Left forelimb (tissue), 1 donor: ENCODE results near the gene RPL12.
A peak's percentile ranks its signal among the peaks of the same experiment; 100 is the strongest.

Source experiments
- DNase-seq: peaks from one replicate; pipeline ENCODE4 v3.0.0-alpha.2; 2018; ENCODE audit warnings: low spot score

RPL12 gene

GRCh38 chr9:127450830-127451607 lies at the start of gene RPL12, which contains the start of gene LRSAM1:
TSS of gene RPL12 (minus strand) at chr9:127451406. CDS start at chr9:127451317, 89 bp downstream.
TSS of gene LRSAM1 (plus strand) at chr9:127451510. CDS start at chr9:127454528, 3,018 bp downstream.
- peak; percentile 99 for DNase-seq

DNA sequence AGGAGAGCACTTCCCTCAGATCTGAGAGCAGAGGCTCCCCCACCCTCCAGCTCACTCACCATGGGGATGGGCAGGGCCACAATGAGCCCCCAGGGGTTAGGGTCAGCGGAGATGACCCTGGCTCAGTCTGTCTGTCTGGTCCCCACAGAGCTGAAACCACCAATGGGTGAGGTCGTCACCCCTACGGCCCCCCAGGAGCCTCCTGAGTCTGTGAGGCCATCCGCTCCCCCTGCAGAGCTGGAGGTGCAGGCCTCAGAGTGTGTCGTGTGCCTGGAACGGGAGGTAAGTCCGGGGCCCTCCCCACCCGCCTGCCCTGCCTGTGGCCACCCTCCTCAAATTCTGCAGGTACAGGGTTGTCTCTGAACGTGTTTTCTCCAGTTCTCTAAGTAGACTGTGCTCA lies 49.7 kb upstream of the RPL12 start:
- DNase-seq, result no peak

GRCh38 chr9:127500399-127500798 lies 49.2 kb upstream of the RPL12 start:
- DNase-seq, result no peak

- no peak for DNase-seq
These were observed 47.1 kb upstream of the RPL12 start for GRCh38 chr9:127498298-127498697.

DNA sequence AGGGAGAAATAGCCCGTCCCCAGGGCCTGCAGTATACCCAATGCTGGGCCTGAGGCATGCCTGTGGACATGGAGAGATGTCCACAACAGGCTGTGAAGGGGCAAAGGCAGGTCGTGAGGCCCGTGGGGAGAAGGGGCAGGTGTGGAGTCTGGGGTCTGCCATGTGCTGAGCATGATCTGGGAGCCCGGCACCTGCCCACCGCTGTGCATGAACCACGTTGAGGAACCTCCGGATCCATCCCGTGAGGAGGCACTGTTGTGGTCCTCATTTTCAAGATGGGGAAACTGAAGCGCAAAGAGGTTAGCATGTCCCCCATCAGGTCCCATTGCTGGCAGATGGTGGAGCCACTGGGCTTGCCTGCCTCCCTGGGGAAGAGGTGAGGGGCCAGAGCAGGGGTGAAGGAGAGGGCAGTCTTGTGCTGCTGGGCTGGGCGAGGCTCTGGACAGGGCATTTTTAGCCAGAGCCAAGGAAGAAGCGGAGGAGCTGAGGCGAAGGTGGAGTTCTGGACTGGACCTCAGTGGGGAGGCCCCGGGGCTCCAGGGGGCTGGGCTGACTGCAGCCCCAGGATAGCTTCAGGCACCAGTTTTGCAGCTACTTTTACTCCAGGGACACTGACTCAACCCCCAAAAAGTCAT lies 46.6 kb upstream of the RPL12 start:
- DNase-seq, result no peak

DNA sequence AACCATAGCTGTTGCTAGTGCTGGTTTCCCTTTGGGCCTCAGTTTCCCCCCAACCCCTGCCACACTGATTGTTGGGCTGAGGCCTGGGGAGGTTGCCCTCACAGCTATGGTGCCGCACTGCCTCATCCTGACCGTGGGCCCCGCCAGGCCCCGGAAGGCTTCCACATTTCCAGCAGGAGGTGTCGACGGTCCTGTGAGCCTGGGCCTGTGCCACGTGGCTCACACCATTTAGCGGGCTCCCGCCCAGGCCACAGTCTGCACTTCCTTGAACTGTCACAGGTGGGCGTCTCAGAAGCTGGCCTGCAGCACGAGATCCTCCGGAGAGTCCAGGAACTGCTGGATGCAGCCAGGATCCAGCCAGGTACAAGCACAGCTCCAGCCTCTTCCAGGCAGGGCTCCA lies 45.8 kb upstream of the RPL12 start:
- no peak for DNase-seq

- no peak for DNase-seq
These were observed 44.8 kb upstream of the RPL12 start for GRCh38 chr9:127495884-127496555.

DNA sequence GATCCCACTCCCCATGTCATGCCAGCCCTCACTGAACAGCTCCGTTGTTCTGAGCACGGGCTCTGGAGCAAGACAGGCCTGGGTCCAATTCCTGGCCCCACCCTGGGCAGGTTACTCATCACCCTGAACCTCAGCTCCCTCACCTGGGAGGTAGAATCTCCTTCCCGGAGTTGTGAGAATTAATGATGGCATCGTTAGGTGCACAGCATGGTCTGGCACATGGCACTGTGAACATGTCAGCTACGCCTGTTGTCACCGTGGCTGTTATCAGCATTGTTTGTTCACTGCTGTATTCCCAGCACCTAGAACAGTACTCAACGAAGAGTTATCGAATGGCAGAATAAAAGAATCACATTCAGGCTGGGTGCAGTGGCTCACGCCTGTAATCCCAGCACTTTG lies 43.1 kb upstream of the RPL12 start:
- no peak for DNase-seq

DNA sequence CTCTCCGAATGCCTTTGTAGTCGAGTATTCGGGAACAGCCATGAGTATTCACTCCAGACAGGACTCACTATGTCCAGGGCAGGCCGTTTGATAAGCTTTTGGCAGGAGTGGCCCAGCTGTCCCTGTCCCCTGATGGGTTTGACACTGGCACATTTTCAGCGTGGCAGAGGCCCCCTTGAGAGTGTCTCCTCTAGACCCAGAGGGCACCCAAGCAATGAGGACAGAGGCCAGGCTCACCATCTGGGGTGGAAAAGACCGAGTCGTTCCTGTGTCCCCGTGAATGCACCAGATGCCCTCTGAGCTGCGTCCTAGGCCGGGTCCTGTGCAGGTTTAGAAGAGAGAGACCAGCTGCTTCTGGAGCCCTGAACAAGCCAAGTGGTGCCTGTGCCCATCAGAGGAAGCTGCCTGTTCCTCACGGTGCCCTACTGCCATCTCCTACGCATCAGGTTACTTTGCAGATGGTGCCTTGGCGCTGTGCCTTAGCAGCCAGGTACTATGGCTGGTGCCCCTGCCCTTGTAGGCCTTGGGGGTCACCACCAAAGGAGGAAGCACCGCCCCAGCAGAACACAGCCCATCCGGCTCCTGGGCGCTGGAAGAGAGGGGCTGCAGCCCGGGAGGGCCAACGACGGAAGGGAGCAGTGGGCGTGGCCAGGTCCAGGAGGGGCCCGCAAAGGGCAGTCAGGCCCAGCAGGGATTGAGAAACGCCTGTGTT lies 42.5 kb upstream of the RPL12 start:
- no peak for DNase-seq

- no peak for DNase-seq
These were observed 41.4 kb upstream of the RPL12 start for GRCh38 chr9:127492616-127493015.

GRCh38 chr9:127491516-127491915 lies 40.3 kb upstream of the RPL12 start:
- no peak for DNase-seq

DNA sequence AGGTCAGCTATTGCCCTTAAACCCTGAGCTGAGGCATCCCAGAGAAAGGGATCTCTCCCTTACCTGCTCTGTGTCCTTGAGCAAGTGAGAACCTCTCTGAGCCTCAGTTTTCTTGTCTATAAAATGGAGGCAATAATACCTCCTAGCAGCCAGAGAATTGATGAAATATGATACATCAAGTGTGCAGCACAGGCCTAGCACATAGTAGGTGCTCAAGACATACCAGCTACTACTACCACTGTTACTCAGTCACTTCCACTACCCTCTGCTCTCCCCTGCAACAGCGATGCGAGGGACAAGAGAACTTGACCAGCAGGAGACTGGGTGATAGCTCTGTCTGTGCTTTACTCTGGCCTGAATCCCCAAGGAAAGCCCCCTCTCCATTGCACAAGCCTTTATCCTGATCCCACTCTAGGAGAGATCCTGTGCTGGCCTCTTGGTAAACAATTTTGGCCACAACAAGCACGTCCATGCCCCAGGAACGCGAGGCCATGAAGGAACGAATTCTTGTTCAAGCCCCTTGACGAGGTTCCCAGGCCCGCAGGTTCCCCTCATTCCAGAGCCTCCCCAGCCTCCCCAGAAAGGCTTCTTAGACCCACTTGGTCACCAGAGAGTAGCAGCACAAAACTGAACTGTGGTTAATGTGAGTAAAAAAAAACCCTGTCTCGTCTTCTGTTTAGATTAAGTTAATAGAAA lies 39.5 kb upstream of the RPL12 start:
- no peak for DNase-seq

DNA sequence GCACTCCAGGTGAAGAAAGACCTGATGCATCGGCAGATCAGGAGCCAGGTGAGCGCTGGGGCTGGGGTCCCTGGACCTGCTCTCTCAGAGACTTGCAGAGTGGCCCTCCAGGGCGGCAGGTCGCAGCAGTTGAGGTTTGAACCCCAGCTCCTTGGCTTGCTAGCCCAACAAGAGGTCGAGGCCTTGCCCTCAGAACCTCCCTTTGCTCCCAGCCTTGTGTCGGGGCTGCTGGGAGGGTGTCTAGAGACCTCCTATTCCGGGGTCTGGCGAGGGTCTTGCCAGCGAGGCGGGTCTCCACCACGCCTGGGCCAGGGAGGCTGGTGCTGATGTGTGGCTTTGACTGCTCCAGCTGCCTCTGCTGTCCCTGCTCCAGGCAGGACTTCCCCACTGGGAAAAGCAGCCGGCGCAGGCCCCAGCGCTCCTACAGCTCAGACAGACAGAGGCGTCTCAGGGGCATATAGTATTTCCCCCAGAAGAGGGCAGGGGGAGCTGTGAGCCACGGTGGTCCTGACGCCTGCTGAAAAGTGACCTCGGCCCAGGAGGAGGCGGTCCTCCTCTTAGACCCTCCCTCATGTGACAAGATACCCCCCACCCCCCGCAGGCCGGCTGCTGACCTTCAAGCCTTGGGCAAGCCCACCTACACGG lies 38.4 kb upstream of the RPL12 start:
- DNase-seq, result no peak

DNA sequence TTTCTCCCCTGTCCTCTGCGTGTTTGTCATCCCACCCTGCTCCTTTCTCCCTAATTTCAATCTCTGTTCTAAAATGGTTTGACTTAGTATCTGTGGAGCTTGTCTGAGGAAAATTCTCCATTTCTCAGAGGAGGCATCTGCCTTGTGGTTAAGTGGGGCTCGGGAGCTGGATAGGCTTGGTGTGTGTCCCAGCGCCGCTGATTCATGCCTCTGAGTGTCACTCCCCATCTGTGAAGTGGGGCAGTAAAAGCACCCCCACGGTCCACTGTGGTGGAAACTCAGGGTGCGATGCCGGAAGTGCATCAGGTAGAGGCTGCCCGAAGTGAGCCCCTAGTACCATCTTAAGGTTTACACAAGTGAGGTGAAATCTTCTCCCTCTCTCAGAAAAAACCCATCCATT lies 37.7 kb upstream of the RPL12 start:
- no peak for DNase-seq

DNA sequence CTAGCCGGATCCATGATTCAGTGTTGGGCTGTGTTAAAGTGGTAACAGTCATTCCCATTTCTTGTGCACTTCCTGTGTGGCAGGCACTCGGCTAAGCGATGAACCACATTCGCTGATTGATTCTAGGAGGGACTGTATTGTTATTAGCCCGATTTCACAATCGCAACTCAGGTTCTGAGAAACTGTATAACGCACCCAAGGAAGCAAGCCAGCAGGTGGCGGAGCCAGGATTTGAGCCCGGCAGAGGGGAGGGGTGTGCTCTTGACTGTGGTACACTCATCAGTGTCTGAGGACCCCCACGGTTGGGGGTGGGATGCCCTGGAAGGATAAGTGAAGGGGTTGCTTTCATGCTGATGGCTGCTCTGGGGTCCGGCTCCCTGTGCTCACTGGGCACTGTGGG lies 34.8 kb upstream of the RPL12 start:
- no peak for DNase-seq

DNA sequence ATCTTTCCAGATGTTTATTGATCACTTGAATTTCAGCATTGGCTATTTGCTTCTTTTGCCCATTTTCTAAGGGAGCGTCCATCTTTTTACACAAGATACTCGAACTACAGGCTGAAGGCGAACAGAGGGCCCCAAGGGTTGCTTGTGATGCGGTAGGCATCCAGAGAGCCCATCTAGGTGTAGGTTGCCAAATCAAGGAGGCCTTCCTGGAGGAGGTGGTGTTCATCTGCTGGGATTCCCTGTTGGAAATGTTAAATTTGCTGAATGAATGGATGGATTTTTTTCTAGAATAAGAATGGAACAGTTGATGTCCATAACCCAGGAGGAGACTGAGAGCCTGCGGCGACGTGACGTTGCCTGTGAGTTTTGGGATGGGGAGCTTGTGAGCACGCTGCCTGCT lies 31.5 kb upstream of the RPL12 start:
- no peak for DNase-seq

GRCh38 chr9:127479507-127480081 lies 28.4 kb upstream of the RPL12 start:
- no peak for DNase-seq

DNA sequence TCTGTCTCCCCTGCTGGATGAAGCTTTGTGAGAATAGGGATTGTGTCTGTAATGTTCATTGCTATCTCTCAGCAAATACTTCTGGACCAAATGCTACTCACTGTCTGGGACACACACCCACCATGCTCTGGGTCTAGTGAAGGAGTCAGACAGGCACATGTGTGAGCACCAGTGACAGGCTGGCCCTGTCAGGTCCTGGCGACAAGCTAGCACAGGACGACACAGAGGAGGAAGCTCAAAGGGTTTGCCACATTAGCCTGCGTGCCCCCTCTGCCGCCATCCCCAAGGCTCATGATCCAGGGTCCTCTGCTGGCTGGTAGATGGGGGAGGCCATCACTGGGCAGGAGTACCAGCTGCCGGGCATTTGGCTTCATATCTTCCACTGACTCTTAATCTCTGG lies 23.4 kb upstream of the RPL12 start:
- no peak for DNase-seq

GRCh38 chr9:127473932-127474331 lies 22.7 kb upstream of the RPL12 start:
- DNase-seq, result no peak

DNA sequence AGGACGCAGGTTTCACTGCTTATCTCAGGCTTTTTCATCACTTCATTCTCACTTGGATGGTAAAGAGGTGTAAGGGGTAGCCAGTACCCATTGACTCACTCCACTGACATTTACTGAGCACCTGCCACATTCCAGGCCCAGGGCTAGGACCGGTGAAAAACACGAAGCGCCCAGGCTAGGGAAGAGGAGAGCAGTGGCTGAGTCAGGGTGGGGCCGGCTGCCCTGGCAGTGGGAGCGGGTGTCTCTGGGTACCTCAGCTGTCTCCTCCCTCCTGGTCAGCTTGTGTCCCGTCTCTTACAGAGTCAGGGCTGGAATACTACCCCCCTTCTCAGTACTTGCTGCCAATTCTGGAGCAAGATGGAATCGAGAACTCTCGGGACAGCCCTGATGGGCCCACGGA lies 22.3 kb upstream of the RPL12 start:
- no peak for DNase-seq

DNA sequence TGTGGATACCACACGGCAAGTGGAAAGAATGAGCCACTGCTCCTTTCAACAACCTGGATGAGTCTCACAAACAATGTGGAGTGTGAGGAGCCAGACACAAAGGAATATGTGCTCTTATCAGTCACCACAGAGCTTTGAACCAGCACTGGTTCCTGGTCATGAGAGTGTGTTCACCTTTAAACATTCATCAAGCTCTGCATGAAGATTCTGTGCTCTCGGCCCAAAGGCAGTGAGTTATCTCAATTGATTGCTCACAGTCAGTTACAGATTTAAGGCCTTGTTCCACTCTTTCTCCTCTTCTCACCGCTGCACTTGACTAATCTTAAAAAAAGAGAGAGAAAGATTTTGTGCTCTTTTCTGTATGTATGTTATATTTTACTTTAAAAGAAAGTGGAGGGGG lies 19.5 kb upstream of the RPL12 start:
- DNase-seq, result no peak
